GM19467 (cell line): ENCODE data around the gene CCDC102B.
"Not testable (repeated sequence)": the region's sequence is repeated elsewhere in the genome, so short reads cannot be mapped to it uniquely, and the experiment has no call there.

Experiments
- ATAC-seq: cut with Tn5 transposase; IDR thresholded peaks from one replicate; pipeline ENCODE4 v1.9.1; 2021; ENCODE audit warnings: mild to moderate bottlenecking, moderate library complexity; ENCODE audit not compliant: unreplicated experiment

CCDC102B gene

GRCh38 chr18:68893354-68893753 lies 95.5 kb downstream of the CCDC102B start:
- no peak for ATAC-seq

GRCh38 chr18:68897286-68897685 lies 99.4 kb downstream of the CCDC102B start:
- no peak for ATAC-seq

- ATAC-seq = no peak
These were observed 111.7 kb downstream of the CCDC102B start for GRCh38 chr18:68909579-68909978.

- ATAC-seq = no peak
These were observed 117.2 kb downstream of the CCDC102B start for GRCh38 chr18:68915061-68915460.

- ATAC-seq = no peak
These were observed 118.9 kb downstream of the CCDC102B start for GRCh38 chr18:68916734-68917133.

GRCh38 chr18:68918216-68918615 lies 120.3 kb downstream of the CCDC102B start:
- no peak for ATAC-seq

GRCh38 chr18:68919900-68920299 lies 122.0 kb downstream of the CCDC102B start:
- ATAC-seq = no peak

- no peak for ATAC-seq
These were observed 124.5 kb downstream of the CCDC102B start for GRCh38 chr18:68922392-68922791.

GRCh38 chr18:68925268-68925667 lies 127.4 kb downstream of the CCDC102B start:
- ATAC-seq = peak; percentile 86

GRCh38 chr18:68928762-68929675 lies 131.1 kb downstream of the CCDC102B start:
- no peak for ATAC-seq

GRCh38 chr18:68935686-68936085 lies 137.8 kb downstream of the CCDC102B start:
- ATAC-seq = no peak

GRCh38 chr18:68937029-68937599 lies 139.2 kb downstream of the CCDC102B start:
- peak; percentile 60 for ATAC-seq

GRCh38 chr18:68940039-68940438 lies 142.2 kb downstream of the CCDC102B start:
- ATAC-seq = no peak

GRCh38 chr18:68940754-68941153 lies 142.9 kb downstream of the CCDC102B start:
- ATAC-seq = no peak

- ATAC-seq = no peak
These were observed 144.3 kb downstream of the CCDC102B start for GRCh38 chr18:68942230-68942629.

- not testable (repeated sequence) for ATAC-seq
These were observed 146.0 kb downstream of the CCDC102B start for GRCh38 chr18:68943861-68944260.

- ATAC-seq = no peak
These were observed 146.4 kb downstream of the CCDC102B start for GRCh38 chr18:68944330-68944729.

GRCh38 chr18:68944826-68945225 lies 146.9 kb downstream of the CCDC102B start:
- no peak for ATAC-seq

- no peak for ATAC-seq
These were observed 150.7 kb downstream of the CCDC102B start for GRCh38 chr18:68948622-68949021.

- no peak for ATAC-seq
These were observed 156.9 kb downstream of the CCDC102B start for GRCh38 chr18:68954738-68955137.

- no peak for ATAC-seq
These were observed 158.8 kb downstream of the CCDC102B start for GRCh38 chr18:68956650-68957049.

- ATAC-seq = no peak
These were observed 162.5 kb downstream of the CCDC102B start for GRCh38 chr18:68960355-68960754.
